A673 (cell line): ENCODE results near the gene FKBP3.

Experiments used
- EZH2 ChIP-seq: fragments of 200-600 bp; sonication (generic); IDR thresholded peaks from 2 replicates; pipeline ENCODE4 v1.6.1; 2017; ENCODE audit warnings: borderline replicate concordance, low read depth, mild to moderate bottlenecking, mixed read lengths, antibody characterized with exemption, low read length; ENCODE audit not compliant: poor library complexity, severe bottlenecking
- TF ChIP-seq, protein P1 (sequence below): fragments of 300-800, 200-600 bp; sonication (generic); conservative IDR thresholded peaks from 2 replicates; pipeline ENCODE4 v1.5.1; 2017; ENCODE audit warnings: low read depth, mild to moderate bottlenecking, antibody characterized with exemption, low read length, moderate library complexity, mixed read lengths

DNA sequence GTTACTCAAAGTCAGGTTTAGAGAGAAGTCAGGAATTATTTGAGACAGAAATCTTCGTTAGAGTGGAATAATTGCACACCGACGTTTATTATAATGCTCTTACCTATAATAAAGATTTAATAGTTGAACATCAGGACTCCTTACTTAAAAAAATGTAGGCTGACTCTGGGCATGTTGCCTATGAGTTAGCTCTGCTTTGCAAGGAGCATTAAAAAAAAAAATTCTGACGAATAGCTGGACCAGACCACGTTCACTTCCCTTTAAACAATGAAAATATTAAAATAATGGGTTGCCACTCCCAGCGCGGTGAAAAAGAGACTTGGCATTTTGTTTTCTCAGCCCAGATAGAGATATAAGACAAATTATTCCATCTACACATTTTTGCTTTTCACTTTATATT lies 875 bp upstream of the FKBP3 start:
- TF ChIP-seq, protein P1, sequence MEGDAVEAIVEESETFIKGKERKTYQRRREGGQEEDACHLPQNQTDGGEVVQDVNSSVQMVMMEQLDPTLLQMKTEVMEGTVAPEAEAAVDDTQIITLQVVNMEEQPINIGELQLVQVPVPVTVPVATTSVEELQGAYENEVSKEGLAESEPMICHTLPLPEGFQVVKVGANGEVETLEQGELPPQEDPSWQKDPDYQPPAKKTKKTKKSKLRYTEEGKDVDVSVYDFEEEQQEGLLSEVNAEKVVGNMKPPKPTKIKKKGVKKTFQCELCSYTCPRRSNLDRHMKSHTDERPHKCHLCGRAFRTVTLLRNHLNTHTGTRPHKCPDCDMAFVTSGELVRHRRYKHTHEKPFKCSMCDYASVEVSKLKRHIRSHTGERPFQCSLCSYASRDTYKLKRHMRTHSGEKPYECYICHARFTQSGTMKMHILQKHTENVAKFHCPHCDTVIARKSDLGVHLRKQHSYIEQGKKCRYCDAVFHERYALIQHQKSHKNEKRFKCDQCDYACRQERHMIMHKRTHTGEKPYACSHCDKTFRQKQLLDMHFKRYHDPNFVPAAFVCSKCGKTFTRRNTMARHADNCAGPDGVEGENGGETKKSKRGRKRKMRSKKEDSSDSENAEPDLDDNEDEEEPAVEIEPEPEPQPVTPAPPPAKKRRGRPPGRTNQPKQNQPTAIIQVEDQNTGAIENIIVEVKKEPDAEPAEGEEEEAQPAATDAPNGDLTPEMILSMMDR, result no peak
- TF ChIP-seq EZH2, result no peak
